GM21723 (cell line): ENCODE measurements around the gene GCHFR.

ENCODE experiments used
- ATAC-seq: cut with Tn5 transposase; IDR thresholded peaks from one replicate; pipeline ENCODE4 v1.9.1; 2021; ENCODE audit warnings: mild to moderate bottlenecking, moderate library complexity; ENCODE audit not compliant: unreplicated experiment

GCHFR gene

DNA sequence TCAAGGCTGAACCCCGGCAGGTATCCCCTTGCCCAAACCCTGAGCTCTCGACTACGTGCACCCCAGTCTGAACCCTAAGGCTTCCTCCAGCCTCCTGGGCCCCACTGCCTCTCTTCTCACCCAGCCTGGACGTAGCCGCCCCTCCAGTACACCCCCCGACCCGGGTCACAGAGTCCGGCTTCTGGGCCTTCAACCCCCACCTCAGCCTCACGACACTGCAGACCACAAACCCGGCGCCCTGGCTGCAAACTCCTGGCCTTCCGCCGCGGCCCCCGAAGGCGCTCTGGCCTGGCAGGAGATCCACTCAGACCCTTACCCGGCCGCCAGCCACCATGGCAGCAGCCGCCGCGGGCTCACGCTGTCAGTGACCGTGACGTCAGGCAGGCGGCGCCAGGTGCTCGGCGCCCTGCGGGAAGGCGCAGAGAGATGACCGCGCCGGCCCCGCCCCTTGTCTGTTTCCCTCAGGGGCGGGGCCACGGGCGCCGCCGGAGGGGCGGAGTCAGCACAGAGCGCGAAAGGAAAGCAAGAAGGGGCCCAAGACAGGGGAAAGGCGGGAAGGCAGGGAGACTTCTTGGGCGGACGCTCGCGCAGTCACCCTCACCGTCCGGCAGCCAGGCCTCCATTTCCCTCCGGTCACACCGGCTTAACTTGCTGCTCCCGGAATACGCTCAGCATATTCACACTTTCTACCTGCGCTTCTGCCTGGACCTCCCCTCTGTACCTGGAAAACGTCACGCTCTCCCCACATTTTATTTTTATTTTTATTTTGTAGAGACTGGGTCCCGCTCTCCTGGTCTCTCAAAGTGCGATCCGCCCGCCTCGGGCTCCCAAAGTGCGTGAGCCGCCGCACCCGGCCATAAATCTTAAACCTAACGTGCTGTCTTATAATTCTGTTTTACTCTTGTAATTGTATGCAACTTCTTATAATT lies 8.7 kb upstream of the GCHFR start, which contains the start of gene RMDN3:
Gene RMDN3, minus strand, starts transcription at position 372 of the 929 bp plus-strand sequence. CDS start 471 bp downstream, outside the sequence.
- peak; percentile 75 for ATAC-seq

DNA sequence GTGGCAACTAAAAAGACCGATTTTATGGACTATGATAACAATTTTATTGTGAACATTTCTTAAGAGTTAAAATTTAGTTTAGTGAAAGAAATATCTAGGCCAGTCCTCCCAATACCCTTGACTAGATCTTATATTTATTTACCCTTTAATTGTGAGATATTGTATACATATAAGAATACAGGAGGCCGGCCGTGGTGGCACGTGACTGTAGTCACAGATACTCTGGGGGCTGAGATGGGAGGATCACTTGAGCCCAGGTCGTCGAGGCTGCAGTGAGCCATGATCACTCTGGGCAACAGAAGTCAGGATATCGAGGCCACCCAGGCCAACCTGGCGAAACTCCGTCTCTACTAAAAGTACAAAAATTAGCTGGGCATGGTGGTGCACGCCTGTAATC lies 8.1 kb upstream of the GCHFR start:
- no peak for ATAC-seq

DNA sequence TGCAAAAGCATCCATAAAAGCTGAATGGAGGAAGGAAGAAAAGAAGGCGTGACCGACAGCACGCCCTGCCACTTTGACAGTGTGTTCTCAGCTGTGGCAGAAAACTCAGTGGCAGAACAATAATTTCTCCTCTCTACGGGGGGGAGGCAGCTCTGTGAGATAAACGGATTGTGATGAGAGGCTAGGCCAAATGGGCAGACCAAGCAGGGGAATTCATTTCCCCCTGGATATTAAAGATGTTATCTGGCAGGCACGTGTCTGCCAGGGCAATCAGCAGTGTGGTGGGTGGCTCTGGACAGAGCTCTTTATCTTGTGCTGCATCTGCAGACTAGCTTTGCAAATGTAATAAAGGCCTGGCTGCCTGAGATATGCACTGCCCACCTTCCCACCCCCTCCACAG lies 6.9 kb upstream of the GCHFR start:
- no peak for ATAC-seq

DNA sequence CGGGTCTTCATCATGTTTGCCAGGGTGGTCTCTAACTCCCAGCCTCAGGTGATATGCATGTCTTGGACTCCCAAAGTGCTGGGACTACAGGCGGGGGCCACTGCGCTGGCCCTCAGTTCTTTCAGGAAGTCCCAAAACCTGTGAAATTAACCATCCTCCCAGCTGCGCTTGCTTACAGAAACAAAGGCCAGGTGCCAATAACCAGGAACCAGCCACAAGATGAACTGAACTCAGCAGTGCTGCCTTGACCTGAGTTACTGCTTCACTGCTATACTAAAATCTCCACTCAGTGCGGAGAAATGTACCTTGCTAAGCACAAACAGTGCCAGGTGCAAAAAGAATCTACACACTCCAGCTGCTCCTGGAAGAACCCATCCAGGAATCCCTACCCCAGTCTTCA lies 3.9 kb upstream of the GCHFR start:
- no peak for ATAC-seq

DNA sequence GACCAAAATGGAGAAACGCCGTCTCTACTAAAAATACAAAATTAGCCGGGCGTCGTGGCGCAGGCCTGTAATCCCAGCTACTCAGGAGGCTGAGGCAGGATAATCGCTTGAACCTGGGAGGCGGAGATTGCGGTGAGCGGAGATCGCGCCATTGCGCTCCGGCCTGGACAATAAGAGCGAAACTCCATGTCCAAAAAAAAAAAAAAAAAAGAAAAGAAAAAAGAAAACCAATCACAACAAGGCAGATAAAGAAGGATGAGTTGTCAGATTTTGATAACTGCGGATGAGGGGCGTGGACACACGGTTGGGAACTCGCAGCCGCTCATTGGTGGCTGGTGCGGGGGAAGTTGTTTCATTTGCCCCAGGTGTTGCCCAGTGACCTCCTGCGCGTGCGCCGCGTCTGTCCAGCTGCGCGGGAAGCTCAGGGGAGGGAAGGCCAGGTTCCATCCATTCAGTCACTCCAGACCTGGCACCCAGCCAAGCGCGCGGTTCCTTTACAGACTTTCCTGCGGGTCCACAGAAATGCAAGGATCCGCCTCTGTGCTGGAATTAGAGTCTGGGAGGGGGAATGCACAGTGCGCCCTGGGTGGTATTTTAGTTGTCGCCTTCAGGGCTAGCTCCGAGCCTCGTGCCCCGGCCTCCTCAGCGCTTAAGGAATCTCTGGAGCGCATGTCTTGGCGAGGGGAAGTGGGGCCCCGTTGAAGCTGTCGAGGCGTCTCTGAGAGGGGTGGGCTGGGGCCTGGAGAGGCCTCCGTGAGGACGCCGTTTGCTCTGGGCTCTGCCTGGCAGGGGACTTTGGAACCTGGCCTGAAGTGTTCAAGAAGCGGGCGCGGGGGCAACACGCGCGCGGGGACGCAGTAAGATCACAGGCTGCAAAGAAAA lies 708 bp upstream of the GCHFR start:
- ATAC-seq: no peak

DNA sequence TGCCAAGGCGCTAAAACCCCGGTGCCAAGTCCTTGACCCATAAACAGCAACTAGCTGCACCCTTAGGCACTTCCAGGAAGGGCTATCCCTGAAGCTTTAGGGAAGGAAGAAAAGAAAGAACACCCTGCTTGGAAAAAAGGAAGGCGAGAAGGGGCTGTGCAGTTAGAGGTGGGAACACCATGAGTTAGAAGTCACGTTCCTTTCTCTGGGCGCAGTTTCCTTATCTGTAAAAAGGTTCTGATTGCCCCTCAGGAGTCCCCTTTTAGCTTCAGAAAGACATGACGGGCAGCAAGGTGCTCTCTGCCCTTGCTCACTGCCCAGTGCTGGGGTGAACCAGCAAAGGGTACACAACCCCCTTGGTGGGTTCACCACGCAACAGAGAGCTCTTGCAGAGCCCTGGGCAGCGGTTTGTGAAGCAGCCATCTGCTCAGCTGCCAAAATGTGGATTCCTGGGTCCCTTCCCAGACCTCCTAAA lies 798 bp downstream of the GCHFR start:
- ATAC-seq: no peak

DNA sequence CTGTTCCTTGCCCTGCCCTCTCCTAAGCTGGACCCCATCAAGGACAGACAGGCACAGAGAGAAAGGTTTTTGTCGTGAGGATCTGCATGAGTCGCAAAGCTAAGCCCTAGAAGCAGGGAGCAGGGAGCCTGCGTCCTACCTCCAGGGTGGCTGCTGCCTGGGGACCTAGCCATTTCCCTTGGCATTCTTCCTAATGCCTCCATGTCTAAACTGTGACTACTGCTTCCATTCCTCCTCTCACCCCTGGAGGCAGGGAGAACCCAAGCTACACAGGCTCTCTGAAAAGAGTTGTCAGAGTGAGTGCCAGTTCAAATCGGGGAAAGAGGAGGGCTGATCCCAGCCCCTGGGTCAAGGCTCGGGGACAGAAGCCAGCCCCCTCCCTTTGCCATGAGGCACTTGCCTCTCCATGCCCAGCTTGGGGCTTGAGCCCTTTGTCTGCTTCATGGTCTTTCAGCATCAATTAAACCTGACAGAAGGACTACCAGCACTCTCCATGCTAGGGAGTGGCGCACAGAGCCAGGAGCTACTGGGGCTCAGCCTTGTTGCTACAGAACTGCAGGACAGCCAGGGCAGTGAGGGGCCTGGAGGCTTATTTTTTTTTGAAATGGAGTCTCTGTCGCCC lies 2.4 kb downstream of the GCHFR start:
- no peak for ATAC-seq

DNA sequence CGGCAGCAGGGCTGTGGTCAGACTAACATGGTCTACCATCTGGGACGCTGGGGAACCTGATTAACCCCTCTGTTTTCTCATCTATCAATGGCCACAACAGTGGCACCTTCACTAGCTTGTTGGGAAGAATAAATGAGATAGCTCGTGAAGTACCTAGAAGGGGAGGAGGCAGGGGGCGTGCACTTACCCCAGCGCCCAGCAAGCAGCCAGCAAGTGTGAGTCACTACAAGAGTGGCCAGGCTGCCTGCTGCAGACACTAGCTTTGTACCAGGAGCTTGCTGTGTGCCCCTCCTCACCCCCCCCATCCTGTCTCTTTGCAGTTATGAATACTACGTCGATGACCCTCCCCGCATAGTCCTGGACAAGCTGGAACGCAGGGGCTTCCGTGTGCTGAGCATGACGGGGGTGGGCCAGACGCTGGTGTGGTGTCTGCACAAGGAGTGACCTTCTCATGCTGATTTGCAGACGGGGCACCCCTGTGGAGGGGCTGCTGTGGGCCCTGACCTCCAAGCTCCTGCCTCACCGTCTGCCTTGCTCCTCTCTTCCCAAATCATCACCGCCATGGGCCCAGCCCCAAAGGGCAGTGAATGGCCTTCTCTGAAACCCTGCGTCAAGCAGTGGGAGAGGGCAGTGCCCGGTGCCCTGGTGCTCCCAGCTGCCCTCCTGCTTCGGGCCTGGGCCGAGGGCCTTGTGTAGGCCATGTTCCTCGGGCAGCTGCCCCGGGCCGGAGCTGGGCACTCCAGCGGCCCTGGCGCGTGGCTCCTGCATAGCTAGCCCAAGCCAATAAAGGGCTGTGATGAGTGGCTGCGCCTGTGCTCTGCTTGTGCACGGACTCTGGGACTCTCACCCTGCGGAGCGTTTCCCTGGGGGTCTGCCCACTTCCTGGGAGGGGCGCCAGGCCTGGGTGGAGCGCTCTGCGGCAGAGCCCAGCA lies 3.3 kb downstream of the GCHFR start:
- no peak for ATAC-seq

DNA sequence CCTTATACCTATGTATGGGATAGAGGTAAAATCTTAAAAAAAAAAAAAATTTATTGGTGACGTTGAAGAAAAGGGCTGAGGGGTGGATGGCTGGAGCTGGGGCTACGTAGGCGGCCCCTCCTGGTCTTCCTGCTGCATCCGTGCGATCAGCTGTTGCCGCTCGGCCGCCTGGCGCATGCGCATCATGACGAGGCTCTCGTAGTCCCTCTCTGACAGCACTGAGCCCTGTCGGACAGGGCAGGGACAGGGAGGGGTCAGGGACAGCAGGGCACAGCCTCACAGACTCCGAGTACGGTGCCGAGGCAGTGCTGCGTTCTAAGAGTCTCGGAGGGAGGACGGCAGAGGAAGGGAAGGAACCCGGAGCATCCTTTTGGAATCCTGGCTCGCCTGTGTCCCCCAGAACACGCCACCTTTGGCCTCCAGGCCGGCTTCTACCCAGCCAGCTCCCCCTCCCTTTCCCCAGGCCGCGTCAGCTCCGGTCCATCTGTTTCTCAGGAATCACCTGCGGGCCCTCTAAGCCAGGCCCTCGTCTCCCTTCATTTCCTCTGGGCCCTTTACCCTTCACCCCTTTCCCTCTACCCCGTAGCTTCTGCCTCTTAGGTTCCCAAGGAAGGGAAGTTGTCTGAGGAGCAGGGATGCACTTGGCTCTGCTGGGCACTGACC lies 4.1 kb downstream of the GCHFR start:
- ATAC-seq: no peak

DNA sequence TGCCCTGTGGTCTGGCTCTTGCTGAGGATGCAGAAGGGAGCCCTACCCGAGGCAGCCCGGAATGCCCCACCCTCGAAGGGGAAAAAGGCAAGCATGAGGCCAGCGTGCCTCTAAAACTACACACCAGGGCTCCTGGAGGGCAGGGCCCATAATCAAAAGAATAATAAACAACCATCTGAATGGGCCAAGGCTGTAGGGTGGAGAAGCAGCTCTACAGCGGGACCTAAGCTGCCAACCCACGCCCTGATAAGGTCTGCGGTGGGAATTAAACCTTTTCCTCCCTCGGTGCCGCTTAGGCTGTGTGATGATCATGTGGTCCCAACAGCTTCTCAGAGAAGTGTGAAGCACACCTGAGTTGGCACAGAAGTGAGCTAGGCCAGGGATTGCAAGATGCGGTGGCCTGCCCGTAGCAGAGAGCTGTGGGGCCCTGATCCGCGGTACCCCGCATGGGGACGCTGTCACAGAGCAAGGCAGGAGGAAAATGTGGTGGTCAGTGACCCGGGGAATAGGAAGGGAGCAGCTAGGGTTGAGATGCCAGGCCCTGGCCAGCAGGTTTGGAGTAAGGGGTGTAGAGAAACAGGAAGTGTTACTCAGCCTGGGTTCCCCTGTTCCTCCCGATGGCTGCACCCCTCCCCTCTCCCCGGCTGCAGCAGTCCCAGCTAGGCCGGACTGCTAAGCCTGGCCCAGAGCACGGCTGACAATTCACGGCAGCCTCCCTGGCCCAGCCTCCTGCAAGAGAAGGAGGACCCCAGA lies 4.8 kb downstream of the GCHFR start:
- ATAC-seq: peak; percentile 3

- ATAC-seq: peak; percentile 42
These were observed 5.6 kb downstream of the GCHFR start, which contains the start of gene C15orf62 for GRCh38 chr15:40769274-40770146. Gene C15orf62, plus strand, starts transcription at chr15:40769980. Its CDS starts 516 bp downstream, at chr15:40770496.

DNA sequence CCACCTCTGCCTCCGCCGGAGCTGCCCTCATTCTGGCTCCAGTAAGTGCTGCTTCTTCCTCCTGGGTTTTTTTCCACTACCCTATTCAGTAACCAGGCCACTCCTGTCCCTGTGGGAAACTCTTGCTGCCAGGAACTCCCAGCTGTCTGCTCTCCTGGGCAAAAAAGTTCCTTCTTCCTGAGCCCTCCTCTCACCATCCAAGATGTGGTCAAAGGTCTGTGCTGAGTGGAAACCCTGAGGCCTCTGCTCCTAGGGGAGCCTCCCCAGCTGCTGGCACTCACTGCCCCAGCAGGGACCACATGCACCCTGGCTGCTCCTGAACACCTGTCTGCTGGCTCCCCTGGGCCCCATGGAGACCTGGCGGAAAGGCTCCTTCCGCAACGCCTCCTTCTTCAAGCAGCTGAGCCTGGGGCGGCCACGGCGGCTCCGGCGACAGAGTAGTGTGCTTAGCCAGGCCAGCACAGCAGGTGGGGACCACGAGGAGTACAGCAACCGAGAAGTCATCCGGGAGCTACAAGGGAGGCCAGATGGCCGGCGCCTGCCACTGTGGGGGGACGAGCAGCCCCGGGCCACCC lies 6.4 kb downstream of the GCHFR start:
- no peak for ATAC-seq

DNA sequence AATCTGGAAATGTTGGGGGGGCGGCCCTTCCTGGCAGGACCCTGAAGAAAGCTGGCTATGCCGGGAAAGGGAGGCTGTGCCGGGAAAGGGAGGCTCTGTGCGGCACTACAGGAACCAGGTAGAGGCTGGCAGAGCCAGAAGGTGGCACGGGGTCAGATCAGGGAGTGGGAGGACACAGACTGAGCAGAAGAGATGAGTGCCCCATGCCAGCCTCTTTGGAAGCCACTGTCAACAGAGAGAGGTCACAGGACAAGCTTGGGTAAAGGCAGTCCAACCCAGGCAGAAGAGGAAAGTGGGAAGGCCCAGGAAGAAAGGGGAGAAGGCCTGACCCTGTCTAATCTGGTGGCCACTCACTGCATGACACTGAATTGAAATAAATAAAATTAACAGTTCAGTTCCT lies 7.4 kb downstream of the GCHFR start:
- ATAC-seq: no peak

- no peak for ATAC-seq
These were observed 8.1 kb downstream of the GCHFR start for GRCh38 chr15:40772014-40772413.

DNA sequence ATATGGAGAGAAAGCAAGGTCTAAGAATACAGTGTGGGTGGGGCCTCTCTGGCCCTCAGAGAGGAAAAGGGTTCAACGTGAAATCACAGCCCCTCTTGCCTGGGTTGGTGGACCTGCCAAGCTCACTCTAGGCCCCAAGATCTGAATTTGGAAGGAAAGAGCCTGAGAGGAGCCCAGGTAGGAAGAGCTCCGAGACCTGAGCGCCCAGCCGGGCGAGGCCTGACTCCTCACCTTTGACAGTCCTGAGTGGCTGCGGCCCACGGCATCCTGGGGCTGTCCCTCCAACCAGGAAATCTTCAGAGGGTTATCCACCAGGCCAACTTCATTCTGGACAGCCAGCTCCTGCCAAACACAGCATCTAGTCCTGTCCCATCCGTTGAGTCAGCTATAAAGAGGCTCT lies 9.6 kb downstream of the GCHFR start:
- no peak for ATAC-seq

DNA sequence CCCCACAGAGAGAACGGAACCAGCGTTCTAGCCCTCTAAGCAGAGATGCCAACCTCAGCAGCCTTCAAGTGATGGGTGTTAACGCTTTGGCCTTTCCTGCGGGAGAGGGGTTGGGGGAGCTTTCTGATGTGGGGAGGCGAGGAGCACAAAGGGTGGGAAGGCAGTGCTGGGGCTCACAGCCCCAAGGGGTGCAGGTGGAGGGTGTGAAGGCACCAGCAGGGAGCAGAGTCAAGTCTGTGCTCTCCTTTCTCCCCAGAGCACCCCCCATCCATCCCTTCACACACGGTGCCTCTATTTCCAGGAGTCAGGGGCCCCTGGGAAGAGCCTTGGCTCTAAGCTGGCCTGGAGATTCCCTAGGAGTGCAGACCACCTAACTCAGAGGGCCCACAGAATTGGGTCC lies 10.0 kb downstream of the GCHFR start:
- ATAC-seq: no peak

DNA sequence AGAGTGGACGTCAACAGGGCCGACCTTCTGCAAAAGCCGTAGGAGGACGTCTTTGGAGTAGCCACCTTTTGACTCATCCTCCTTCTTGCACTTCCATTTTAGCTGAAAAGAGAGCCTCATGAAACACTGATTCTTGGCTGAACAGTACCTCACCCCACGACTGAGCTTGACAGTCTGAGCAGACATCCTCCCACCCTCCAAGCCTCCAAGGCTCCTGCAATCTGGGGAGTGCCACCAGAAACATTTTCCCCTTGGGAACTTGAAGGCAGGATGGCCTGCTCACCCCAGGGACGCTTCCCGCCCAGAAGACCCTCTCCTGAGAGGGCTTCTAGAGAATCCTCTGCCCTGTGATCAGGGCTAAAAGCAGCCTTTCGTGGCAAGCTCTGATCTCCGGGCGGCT lies 11.1 kb downstream of the GCHFR start:
- no peak for ATAC-seq
